ENCODE data around the gene TRIM32.

Gene TRIM32

GRCh38 chr9:116706310-116707290 is 19.5 kb downstream of the TRIM32 start:
- no peak for DNase-seq (ENCODE audit: low spot score)

GRCh38 chr9:116712781-116713180 is 25.7 kb downstream of the TRIM32 start:
- no peak for DNase-seq (ENCODE audit: low spot score)

DNA sequence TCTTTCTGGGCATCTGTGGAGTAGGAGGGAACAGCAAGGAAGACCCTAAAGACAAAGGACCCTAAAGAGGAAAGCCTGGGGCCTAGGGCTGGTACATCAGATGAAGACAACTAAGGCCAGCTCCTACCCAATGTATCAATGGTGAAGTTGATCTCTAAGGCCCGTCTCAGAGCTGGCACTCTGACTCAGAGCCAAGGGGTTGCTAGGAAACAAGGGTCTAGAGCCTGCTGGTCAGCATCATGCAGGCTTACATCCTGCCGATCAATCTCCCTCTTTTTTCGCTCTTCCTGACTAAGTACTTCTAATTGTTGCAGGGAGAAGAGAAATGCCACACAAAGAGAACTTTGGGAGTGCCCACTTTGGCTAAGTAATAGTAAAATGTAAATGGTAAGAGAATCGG is 26.2 kb downstream of the TRIM32 start:
- DNase-seq (ENCODE audit: low spot score): no peak

DNA sequence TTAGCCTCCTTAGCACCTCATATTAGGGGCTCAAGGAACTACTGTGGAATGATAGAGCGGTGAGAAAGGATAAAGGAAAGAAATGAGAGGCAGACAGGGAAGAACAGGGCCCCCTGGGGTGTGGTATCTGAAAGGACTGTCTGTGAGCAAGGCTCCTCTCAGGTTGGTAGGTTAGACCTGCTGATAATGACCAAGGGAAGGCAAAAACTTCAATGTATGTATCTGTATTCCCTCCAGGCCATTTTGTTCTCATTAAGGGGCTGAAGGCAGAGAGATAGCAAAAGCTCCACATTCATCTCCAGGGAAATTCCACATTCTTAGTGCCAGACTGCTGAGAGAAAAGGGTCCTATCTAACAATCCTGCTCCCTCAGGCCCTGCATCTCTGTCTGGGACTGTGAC is 28.6 kb downstream of the TRIM32 start:
- no peak for DNase-seq (ENCODE audit: low spot score)

- no peak for DNase-seq (ENCODE audit: low spot score)
Observed at GRCh38 chr9:116716438-116716837, 29.3 kb downstream of the TRIM32 start.

DNA sequence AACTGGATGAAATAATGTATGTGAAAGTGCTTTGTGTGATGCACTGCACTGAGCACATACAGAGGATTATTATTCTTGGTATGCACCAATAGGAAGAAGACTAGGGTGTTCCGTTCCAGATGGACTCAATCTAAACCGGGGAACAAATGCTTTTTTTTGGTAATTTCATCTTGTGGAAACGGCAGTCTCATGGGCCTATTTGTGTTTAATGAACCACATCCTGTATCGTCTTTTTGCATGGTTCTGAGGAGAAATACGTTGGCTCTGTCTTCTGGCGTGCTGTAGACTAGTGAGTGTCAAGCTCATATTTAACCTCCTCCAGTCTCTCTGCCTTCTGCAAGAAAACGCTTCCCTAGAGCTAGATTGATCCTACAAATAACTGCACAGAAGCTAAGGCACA is 30.0 kb downstream of the TRIM32 start:
- peak; percentile 31 for DNase-seq (ENCODE audit: low spot score)

DNA sequence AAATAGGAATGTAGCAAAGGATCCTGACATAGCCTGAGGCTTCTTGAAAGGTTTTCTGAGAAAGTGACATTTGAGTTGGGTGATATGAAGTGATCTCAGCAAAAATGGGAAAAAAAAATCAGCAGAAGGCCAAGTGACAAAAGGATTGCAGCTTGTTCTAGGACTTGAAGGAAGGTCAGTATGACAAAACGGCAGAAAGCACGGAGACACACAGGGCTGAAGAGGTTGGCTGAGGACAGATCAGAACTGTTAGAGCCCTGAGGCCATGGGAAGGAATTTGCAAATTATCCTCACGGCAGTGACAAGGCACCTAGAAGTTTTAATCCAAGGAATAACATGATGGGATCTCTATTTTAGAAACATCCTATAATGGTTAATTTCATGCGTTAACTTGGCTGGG is 31.0 kb downstream of the TRIM32 start:
- DNase-seq (ENCODE audit: low spot score): no peak

DNA sequence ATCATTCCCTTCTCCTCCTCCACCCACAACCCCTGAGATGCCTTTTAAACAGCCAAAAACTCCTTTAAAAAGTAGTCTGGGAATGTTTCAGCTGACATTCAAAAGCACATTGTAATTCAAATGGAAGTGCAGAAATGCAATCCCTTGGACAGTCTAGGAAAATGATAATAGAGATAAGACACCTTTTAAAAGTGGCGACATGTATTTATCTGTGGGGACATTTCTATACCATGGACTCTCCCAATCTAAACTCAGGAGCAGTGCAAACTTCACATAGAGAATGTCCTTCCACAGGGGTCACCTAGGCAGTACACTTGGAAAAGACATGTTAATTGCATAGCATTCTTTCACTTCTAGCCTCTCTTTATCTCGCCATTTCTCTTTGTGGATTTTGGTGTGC is 33.0 kb downstream of the TRIM32 start:
- no peak for DNase-seq (ENCODE audit: low spot score)

DNA sequence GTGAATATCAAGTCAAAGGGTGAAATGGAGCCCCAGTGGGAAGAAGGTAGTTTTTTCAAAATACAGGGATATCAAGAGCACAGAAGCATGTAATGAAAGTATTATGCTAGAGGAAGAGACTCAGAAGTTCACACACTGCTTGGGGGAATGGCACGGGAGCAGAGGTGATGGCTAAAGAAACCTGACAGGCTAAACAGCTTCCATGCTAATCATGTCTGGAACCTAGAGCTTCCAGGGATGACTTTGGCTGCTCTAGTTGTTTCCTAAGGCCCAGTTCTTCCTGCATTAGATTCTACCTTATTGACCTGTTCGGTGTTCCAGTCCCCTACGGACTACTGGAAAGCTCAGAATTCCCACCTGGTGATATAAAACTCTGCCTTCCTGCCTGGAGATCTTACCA is 34.3 kb downstream of the TRIM32 start:
- no peak for DNase-seq (ENCODE audit: low spot score)

GRCh38 chr9:116721944-116722343 is 34.8 kb downstream of the TRIM32 start:
- DNase-seq (ENCODE audit: low spot score): no peak

DNA sequence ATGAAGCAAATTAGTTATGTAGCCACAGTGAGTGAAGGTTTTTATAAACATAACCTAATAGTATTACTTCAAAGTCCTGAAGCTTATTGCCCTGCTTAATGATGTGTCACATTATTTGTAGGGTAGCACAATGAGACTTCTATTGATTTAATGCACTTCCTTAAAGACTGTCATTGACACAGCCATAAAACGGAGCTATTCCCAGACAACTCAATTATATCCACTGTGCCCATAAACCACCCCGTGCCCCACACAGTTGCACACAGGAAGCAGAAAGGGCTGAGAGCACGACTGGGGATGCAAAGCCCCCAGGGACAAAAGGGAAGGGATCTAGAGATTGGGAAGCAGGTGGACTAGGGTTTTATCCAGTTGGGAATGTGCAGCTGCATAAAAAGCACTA is 37.0 kb downstream of the TRIM32 start:
- no peak for DNase-seq (ENCODE audit: low spot score)

DNA sequence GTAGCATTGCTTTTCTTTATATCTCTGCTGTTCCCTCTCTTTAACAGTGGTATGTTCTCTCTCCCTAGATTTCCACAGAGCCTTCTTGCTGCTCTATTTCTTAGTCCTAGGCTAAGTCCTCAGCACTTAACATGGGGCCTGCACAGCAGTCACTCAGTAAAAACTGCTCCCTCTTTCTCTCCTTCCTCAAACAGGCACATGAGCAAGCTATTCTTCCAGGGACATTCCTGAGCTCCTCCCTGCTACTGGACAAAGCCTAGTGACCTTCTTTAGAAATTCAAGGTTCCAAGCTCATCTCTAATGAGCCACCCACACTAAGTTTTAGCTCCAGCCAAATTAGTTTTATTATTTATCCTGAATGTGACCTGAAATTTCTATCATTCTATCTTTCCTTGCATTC is 39.5 kb downstream of the TRIM32 start:
- no peak for DNase-seq (ENCODE audit: low spot score)

DNA sequence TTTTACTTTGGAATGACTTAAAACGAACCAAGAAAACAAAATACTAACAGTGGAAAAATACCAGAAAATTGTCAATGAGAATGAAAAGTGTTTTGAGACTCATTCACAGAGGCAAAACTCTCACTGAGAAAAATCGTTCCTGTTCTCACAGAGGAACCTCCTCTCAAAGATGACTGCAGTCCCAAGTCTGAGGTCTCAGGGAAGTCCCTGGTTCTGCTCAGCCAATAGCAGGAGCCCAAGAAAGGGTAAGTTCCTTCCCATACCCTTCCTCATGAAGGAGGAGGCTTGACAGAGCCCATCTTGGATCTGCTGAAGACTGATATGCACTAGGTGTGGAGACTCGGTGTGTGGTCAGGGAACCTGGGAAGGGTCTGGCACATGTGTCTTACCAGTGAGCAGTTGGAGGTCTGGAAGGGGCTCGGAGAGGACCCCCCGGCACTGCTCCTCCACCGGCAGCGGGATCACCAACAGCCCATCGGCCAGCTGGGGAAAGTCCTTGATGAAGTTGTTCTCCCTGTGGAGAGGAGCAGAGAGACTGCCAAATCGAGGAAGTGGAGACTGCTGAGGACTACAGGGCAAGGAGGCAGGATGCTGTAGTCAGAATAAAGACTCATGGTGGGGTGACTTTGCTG is 46.0 kb downstream of the TRIM32 start:
- DNase-seq (ENCODE audit: low spot score): no peak

DNA sequence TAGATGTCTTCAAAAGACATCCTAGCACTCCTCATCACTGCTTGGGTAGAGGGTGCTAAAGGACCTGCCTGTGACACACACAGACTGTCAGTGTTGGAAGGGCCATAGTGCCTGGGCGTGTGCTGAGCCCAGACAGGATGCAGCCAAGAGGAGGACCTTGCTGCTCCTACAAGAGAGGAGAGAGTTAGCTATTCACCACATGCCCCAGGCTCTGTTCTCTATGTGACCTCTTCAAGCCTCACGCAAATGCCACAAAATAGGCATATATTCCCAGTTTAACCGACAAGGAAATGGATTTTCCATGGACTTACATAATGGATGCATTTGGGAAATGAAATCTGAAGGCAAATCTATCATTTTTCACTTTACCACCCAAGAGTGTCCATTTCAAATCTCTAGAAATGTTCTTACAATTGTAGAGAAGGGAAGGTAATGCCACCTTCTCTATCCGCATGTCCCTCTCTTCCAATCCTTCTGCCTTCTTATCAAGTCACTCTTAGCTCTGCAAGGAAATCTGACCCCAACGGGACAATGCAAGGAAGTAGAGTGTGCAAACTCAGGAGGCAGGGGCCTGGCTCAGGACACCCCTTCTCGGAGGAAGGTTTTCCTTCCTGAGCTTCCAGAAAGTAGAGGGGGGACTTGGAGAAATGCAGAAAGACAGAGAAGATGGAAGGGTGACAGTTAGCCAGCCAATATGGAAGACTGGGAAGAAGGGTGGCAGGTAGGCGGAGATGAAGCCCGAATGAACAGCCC is 49.5 kb downstream of the TRIM32 start:
- no peak for DNase-seq (ENCODE audit: low spot score)

DNA sequence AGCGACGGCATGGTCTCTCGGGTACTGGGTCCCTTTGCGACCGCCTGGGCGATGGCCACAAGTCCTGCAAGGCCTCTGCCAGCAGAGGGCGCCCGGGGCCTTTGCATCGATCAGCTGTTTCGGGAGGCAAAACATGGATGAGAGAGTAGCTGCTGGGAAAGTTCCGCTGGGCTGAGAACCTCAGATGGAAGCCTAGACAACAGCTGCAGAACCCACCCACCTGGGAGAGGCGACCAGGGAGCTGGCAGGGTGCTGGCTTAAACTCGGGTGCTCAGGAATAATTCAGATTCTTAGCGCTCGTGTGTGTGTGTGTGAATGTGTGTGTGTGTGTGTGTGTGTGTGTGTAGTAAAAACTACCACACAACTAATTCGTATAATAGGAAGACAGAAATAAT is 50.0 kb downstream of the TRIM32 start:
- DNase-seq (ENCODE audit: low spot score): peak; percentile 94

DNA sequence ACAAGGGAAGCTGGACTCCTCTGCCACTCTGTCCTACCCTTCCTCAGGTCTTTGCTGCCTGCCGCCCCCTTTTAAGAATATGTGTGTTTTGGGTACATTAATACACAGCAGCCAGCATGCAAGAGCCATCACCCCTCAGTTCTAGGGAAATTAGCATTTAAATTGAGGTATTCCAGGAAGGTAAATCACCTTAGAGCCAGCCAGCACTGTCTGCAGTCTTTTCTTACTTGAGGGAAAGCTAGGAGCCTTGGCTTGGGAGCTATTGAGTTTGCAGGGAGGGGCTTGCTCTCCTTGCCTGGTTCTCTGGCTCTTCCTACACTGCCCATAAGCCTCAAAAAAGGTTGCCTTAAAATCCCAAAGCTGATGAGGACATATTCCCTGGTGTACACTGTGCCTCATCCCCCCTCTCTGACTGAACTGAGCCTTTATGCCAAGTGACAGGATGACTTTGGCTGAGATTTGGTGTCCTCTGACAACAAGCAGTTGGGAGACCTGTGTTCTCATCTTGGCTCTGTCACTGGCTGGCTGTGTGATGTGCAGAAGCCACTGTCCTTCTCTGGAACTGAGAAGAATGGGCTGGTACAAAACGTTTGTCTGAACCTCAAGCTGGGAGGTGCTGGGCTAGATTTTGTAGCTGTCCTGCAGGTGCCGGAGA is 54.1 kb downstream of the TRIM32 start:
- no peak for DNase-seq (ENCODE audit: low spot score)

GRCh38 chr9:116741742-116742141 is 54.6 kb downstream of the TRIM32 start:
- no peak for DNase-seq (ENCODE audit: low spot score)

DNA sequence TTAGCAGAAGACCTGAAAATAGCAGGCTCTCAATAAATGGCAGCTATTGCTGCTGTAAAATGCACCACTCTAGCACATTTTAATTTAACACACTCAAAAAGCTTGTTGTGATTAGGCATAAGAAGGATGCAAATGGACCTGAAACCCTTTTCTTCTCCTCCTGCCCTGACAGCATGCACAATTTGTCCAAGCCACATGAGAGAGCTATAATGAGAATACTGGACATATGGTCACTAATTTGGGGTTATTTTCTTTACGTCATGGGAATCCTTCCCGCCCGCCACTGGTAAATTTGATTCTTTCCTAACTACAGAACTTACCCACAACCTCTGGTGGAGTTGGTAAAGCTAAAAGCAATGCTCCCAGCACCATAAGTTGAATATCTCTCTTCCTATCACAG is 62.1 kb downstream of the TRIM32 start:
- DNase-seq (ENCODE audit: low spot score): no peak

DNA sequence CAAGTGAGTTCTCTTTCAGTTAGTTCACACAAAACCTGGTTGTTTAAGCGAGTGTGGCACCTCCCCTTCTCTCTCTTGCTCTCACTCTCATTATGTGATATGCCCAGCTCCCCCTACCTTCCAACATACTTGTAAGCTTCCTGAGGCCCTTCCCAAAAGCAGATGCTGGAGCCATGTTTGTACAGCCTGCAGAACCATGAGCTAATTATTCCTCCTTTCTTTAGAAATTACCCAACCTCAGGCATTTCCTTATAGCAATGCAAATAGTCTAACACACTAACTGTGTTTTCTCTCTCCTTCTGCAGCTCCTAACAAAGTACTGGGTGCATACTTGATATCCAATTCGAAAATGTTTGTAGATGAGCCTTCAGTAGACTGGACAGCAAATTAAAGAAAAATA is 62.7 kb downstream of the TRIM32 start:
- no peak for DNase-seq (ENCODE audit: low spot score)

DNA sequence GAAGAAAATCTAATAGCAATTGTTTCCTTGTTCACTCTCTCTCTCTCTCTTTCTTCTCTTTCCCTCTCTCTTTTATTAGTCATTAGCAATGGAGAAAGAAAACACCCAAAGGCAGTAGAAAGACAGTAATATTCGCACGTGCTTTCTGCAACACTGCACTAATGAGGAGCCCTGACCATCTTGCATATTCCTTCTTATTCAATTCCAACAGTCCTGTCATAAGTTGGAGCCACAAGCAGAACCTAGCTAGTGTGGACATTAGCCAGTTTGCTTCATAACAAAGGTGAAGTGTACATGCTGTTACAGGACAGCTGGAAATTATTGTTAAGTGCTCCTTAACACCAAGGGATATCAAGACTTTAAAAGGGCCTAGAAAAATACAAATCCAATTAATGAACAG is 63.4 kb downstream of the TRIM32 start:
- no peak for DNase-seq (ENCODE audit: low spot score)
